CD14-positive monocyte (primary cell): ENCODE measurements around the gene CCNY. TPM values are rescaled to one million over a fixed set of nuclear protein-coding genes. Genes with fewer than 3 reads are reported as not detected.

Experiments
- DNase-seq, 3 donors: peaks; one replicate each; pipeline ENCODE4 v3.0.0-alpha.2; 2011 to 2022
- H2AFZ ChIP-seq: 2 replicates; pipeline ENCODE4 v1.6.0; 2012; ENCODE audit warnings: mild to moderate bottlenecking, low read depth, low read length, inconsistent platforms; ENCODE audit not compliant: insufficient read depth, poor library complexity, severe bottlenecking
- H3K27ac ChIP-seq, 2 donors: 1 replicate in 1 of 2; 2 replicates in 1 of 2; pipeline ENCODE4 v1.5.1; 2012 to 2013; ENCODE audit warnings: low read length in 2 of 2, control low read depth in 1 of 2, inconsistent platforms in 1 of 2, low read depth in 1 of 2, mild to moderate bottlenecking in 1 of 2
- H3K27me3 ChIP-seq, 2 donors: one replicate each; pipeline versions ENCODE4 v1.6.0 to v1.6.1; 2011 to 2013; ENCODE audit warnings: low read length in 2 of 2; ENCODE audit not compliant: control insufficient read depth in 2 of 2, insufficient read depth in 2 of 2
- H3K36me3 ChIP-seq, 2 donors: replicated peaks in 1 of 2; 1 replicate in 1 of 2; 2 replicates in 1 of 2; pipeline versions ENCODE4 v1.5.1 to v1.6.1; 2012 to 2013; ENCODE audit warnings: low read length in 2 of 2, control low read depth in 1 of 2, inconsistent platforms in 1 of 2, mild to moderate bottlenecking in 1 of 2; ENCODE audit not compliant: insufficient read depth in 2 of 2, control insufficient read depth in 1 of 2
- H3K4me1 ChIP-seq, 2 donors: 1 replicate in 1 of 2; 2 replicates in 1 of 2; pipeline versions ENCODE4 v1.5.1 to v1.6.1; 2012 to 2013; ENCODE audit warnings: low read length in 2 of 2, control low read depth in 1 of 2, inconsistent platforms in 1 of 2, mild to moderate bottlenecking in 1 of 2, moderate library complexity in 1 of 2; ENCODE audit not compliant: insufficient read depth in 2 of 2, control insufficient read depth in 1 of 2
- H3K4me2 ChIP-seq: replicated peaks from 2 replicates; pipeline ENCODE3; 2012; ENCODE audit warnings: low read length, moderate library complexity, mild to moderate bottlenecking; ENCODE audit not compliant: poor library complexity, severe bottlenecking; ENCODE audit errors: extremely low read depth
- H3K4me3 ChIP-seq, 3 experiments: fragments of 200-600 bp in 1 of 3; sonication (generic) in 1 of 3; replicated peaks in 1 of 3; 1 replicate in 2 of 3; 2 replicates in 1 of 3; pipeline ENCODE4 v1.5.1; 2011 to 2013; ENCODE audit warnings: low read length in 3 of 3, mild to moderate bottlenecking in 3 of 3, control low read depth in 2 of 3, low read depth in 2 of 3, inconsistent platforms in 1 of 3, moderate library complexity in 1 of 3
- H3K79me2 ChIP-seq: 2 replicates; pipeline ENCODE4 v1.6.0; 2012; ENCODE audit warnings: mild to moderate bottlenecking, control low read depth, inconsistent platforms, low read length, moderate library complexity; ENCODE audit not compliant: insufficient read depth
- H3K9ac ChIP-seq: 2 replicates; pipeline ENCODE4 v1.6.0; 2017; ENCODE audit warnings: low read length, mild to moderate bottlenecking; ENCODE audit not compliant: insufficient read depth, poor library complexity, severe bottlenecking
- H3K9me3 ChIP-seq, 2 donors: replicated peaks in 1 of 2; 1 replicate in 1 of 2; 2 replicates in 1 of 2; pipeline versions ENCODE4 v1.5.1 to v1.6.1; 2012 to 2013; ENCODE audit warnings: low read length in 2 of 2, control low read depth in 1 of 2; ENCODE audit not compliant: control insufficient read depth in 1 of 2, insufficient read depth in 1 of 2
- H4K20me1 ChIP-seq: 2 replicates; pipeline ENCODE4 v1.6.0; 2012; ENCODE audit warnings: mild to moderate bottlenecking, low read length, control low read depth, moderate library complexity; ENCODE audit not compliant: insufficient read depth
- H3K27ac Mint-ChIP-seq, 7 donors: one replicate each; pipeline ENCODE4 v1.8.0; 2020; ENCODE audit warnings: mild to moderate bottlenecking in 7 of 7, mixed read lengths in 7 of 7, moderate library complexity in 6 of 7, inconsistent platforms in 2 of 7
- H3K27me3 Mint-ChIP-seq, 3 donors: one replicate each; pipeline ENCODE4 v1.8.0; 2021 to 2022; ENCODE audit warnings: low read depth in 3 of 3, mild to moderate bottlenecking in 3 of 3, mixed read lengths in 3 of 3, moderate library complexity in 3 of 3, inconsistent platforms in 1 of 3
- H3K36me3 Mint-ChIP-seq, 2 donors: one replicate each; pipeline ENCODE4 v1.8.0; 2020; ENCODE audit warnings: mixed read lengths in 2 of 2, inconsistent platforms in 1 of 2, mild to moderate bottlenecking in 1 of 2
- H3K4me1 Mint-ChIP-seq: one replicate; pipeline ENCODE4 v1.8.0; 2020; ENCODE audit warnings: mild to moderate bottlenecking, mixed read lengths
- H3K4me3 Mint-ChIP-seq, 2 donors: one replicate each; pipeline ENCODE4 v1.8.0; 2020; ENCODE audit warnings: mild to moderate bottlenecking in 2 of 2, mixed read lengths in 2 of 2, moderate library complexity in 1 of 2
- H3K9me3 Mint-ChIP-seq, 7 donors: one replicate each; pipeline ENCODE4 v1.8.0; 2020 to 2022; ENCODE audit warnings: mixed read lengths in 7 of 7, mild to moderate bottlenecking in 6 of 7, moderate library complexity in 6 of 7, inconsistent platforms in 2 of 7
- CTCF ChIP-seq: fragments of 200-600 bp; IDR thresholded peaks from one replicate; pipeline ENCODE4 v1.8.0; 2022; ENCODE audit warnings: antibody characterized with exemption, mild to moderate bottlenecking
- WGBS: methylation state at CpG from one replicate; pipeline ENCODE4 v1.1.5; 2013; ENCODE audit warnings: missing lambda C conversion rate; ENCODE audit not compliant: insufficient coverage; 5-methylcytosine and 5-hydroxymethylcytosine counted together
- intact Hi-C, 2 donors: fragments of 100-400 bp; cut with micrococcal nuclease; formaldehyde crosslinking; loops; one replicate each; pipeline versions ENCODE4 v1.15.0 to v1.15.1; 2023
- polyA plus RNA-seq, 3 donors: library from polyadenylated mRNA; depleted of rRNA in 1 of 3; unstranded in 2 of 3; stranded (reverse) in 1 of 3; fragments of 300-500 nt in 2 of 3; fragments of >200 nt in 1 of 3; fragmentation: Illumina TruSeq in 2 of 3; gene quantifications; 1 replicate in 2 of 3; 2 replicates in 1 of 3; pipeline ENCODE4 v1.2.3, GENCODE V29; 2012 to 2021

The CCNY gene
- polyA plus RNA-seq, 3 donors: 39.9 to 116 (median 64.8) TPM

GRCh38 chr10:35409808-35410207, 73.5 kb downstream of the CCNY start:
- H3K4me1 Mint-ChIP-seq: peaks cover 11% of the 10 kb centered on the region
- no peak overlapping the region for H3K4me2 ChIP-seq
- H3K4me3 Mint-ChIP-seq: no peak overlapping the region

DNA sequence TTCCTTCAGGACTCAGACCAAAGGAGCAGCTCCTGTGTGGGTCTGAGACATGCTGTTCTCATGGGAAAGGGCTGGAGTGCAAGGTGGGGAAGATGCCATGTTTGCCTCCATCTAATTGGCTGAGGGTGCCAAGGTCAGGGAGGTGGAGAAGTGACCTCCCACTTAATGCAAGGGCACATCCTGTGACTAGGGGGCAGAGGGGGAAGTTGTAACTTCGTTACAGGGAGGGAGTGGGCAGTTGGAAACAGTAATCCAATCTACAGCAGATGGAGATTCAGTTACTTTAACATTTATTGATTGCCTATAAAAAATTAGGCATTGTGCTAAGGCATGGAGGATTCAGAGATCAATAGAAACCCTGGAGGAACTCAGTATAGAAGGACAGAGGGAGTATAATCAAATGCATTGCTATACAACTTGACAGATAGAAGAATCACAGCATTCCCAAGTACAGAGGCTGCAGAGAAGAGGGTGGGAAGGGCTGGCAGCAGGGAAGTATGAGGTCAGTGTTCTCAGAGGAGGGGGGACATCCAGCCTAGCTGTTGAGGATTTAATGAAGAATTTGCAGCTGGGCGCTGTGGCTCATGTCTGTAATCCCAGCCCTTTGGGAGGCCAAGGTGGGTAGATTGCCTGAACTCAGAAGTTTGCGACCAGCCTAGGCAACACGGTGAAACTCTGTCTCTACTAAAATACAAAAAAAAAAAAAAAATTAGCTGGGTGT, 75.9 kb downstream of the CCNY start:
- Mint-ChIP-seq H3K4me1 (peaks cover 16% of the 10 kb centered on the region), H3K9me3 (no peaks in the 10 kb centered on the region), H3K27ac (no peak overlapping the region), H3K27me3 (no peaks in the 10 kb centered on the region), H3K36me3 (peaks cover 2 to 5% of the 10 kb centered on the region in 2 donors), H3K4me3 (no peak overlapping the region)
- no CpG with 5 or more reads among the region's 4 CpGs for WGBS
- intact Hi-C loops: no loop called here
- H4K20me1 ChIP-seq: peaks cover 100% of the 10 kb centered on the region
- no peak for TF ChIP-seq CTCF
- H2AFZ ChIP-seq: no peak overlapping the region
- H3K4me1 ChIP-seq: peaks cover 24 to 47% of the 10 kb centered on the region in 2 donors
- peak overlapping the region in 1 of 2 donors; percentile 2 for H3K27ac ChIP-seq
- H3K4me2 ChIP-seq: no peak overlapping the region
- H3K9ac ChIP-seq: no peak overlapping the region
- no peaks in the 10 kb centered on the region for H3K27me3 ChIP-seq
- H3K36me3 ChIP-seq: no peaks in the 10 kb centered on the region
- H3K79me2 ChIP-seq: peaks cover 93% of the 10 kb centered on the region
- H3K4me3 ChIP-seq: no peak overlapping the region
- DNase-seq: no peak
- no peaks in the 10 kb centered on the region for H3K9me3 ChIP-seq

More at GRCh38 chr10:35409808-35410207, 73.5 kb downstream of the CCNY start:
- Mint-ChIP-seq H3K9me3 (no peaks in the 10 kb centered on the region), H3K36me3 (peaks cover 2 to 5% of the 10 kb centered on the region in 2 donors), H3K27ac (peak overlapping the region in 1 of 7 donors; percentile 80), H3K27me3 (peaks cover 0 to 1% (median 0%) of the 10 kb centered on the region in 3 donors)
- peaks cover 26 to 49% of the 10 kb centered on the region in 2 donors for H3K4me1 ChIP-seq
- TF ChIP-seq CTCF: no peak
- H3K27ac ChIP-seq: no peak overlapping the region
- H3K36me3 ChIP-seq: no peaks in the 10 kb centered on the region
- no peak overlapping the region for H3K4me3 ChIP-seq
- H4K20me1 ChIP-seq: peaks cover 93% of the 10 kb centered on the region
- WGBS: 100% methylated on average over 1 of the region's 1 CpG
- no peak overlapping the region for H2AFZ ChIP-seq
- no peak for DNase-seq
- H3K27me3 ChIP-seq: no peaks in the 10 kb centered on the region
- intact Hi-C loops: no loop called here
- H3K9ac ChIP-seq: no peak overlapping the region
- peaks cover 89% of the 10 kb centered on the region for H3K79me2 ChIP-seq
- H3K9me3 ChIP-seq: no peaks in the 10 kb centered on the region
